HG03135 (cell line): ENCODE results near the gene AKAP8L.

Experiments
- ATAC-seq: cut with Tn5 transposase; IDR thresholded peaks from one replicate; pipeline ENCODE4 v1.9.1; 2021; ENCODE audit warnings: mild to moderate bottlenecking, moderate library complexity; ENCODE audit not compliant: unreplicated experiment

Gene AKAP8L

GRCh38 chr19:15436012-15436825 is 17.4 kb upstream of the AKAP8L start:
- no peak for ATAC-seq

- no peak for ATAC-seq
These were observed 14.8 kb upstream of the AKAP8L start for GRCh38 chr19:15433519-15434069.

- ATAC-seq, result peak; percentile 80
These were observed 14.1 kb upstream of the AKAP8L start for GRCh38 chr19:15432629-15433518.

- no peak for ATAC-seq
These were observed 13.3 kb upstream of the AKAP8L start for GRCh38 chr19:15432018-15432494.

- ATAC-seq, result no peak
These were observed 12.7 kb upstream of the AKAP8L start for GRCh38 chr19:15431396-15432017.

- no peak for ATAC-seq
These were observed 11.8 kb upstream of the AKAP8L start for GRCh38 chr19:15430526-15431120.

- ATAC-seq, result no peak
These were observed 11.2 kb upstream of the AKAP8L start for GRCh38 chr19:15429825-15430467.

- no peak for ATAC-seq
These were observed 10.4 kb upstream of the AKAP8L start for GRCh38 chr19:15428956-15429824.

- no peak for ATAC-seq
These were observed 9.2 kb upstream of the AKAP8L start for GRCh38 chr19:15427991-15428471.

GRCh38 chr19:15427350-15427700 is 8.5 kb upstream of the AKAP8L start:
- ATAC-seq, result no peak

- no peak for ATAC-seq
These were observed 7.9 kb upstream of the AKAP8L start for GRCh38 chr19:15426485-15427349.

GRCh38 chr19:15425321-15425950 is 6.6 kb upstream of the AKAP8L start:
- no peak for ATAC-seq

GRCh38 chr19:15424692-15425272 is 6.0 kb upstream of the AKAP8L start:
- ATAC-seq, result no peak

- no peak for ATAC-seq
These were observed 5.3 kb upstream of the AKAP8L start for GRCh38 chr19:15424121-15424520.

- ATAC-seq, result no peak
These were observed 4.3 kb upstream of the AKAP8L start for GRCh38 chr19:15423130-15423529.

GRCh38 chr19:15422296-15423075 is 3.7 kb upstream of the AKAP8L start:
- no peak for ATAC-seq
